ENCODE results near the gene CCDC136.

DNA sequence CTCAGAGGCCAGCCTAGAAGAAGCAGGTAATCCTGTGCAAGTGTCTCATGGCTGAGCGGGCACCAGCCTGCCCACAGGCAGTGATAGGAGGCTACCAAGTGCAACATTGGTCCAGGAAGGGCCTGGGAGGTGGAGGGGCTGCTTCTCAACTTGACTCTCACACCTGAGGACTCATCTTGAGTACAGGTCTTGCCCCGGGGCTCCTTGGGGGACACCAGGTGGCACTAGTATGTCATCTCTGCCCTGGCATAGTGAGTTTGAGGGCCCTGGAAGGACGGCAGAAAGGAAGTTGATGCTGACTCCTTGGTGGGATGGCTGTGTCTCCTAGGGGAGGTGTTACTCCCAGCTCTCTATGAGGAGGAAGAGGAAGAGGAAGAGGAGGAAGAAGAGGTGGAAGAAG is 2.3 kb downstream of the CCDC136 start:
- TF ChIP-seq, protein P1, sequence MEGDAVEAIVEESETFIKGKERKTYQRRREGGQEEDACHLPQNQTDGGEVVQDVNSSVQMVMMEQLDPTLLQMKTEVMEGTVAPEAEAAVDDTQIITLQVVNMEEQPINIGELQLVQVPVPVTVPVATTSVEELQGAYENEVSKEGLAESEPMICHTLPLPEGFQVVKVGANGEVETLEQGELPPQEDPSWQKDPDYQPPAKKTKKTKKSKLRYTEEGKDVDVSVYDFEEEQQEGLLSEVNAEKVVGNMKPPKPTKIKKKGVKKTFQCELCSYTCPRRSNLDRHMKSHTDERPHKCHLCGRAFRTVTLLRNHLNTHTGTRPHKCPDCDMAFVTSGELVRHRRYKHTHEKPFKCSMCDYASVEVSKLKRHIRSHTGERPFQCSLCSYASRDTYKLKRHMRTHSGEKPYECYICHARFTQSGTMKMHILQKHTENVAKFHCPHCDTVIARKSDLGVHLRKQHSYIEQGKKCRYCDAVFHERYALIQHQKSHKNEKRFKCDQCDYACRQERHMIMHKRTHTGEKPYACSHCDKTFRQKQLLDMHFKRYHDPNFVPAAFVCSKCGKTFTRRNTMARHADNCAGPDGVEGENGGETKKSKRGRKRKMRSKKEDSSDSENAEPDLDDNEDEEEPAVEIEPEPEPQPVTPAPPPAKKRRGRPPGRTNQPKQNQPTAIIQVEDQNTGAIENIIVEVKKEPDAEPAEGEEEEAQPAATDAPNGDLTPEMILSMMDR (conservative IDR thresholded peaks at IDR 0.05 in 1 of 2, IDR thresholded peaks at IDR 0.05 in 1 of 2; ENCODE audit: extremely low read depth in 1 of 2, insufficient read depth in 1 of 2, low read depth in 1 of 2, low read length in 2 of 2), result no peak
- TF ChIP-seq EZH2 (IDR thresholded peaks at IDR 0.05; ENCODE audit: borderline replicate concordance, low read length), result no peak

Measured in mammary epithelial cell (primary cell).